IMR-90 (cell line): ENCODE results near the gene KCNK17. TPM values are rescaled to one million over a fixed set of nuclear protein-coding genes. Genes with fewer than 3 reads are reported as not detected.

Experiments
- ATAC-seq: fragments of 200-7000 bp; cut with Tn5 transposase; 2 replicates; pipeline ENCODE4 v1.9.1; 2020; ENCODE audit warnings: low read depth, mild to moderate bottlenecking, moderate library complexity
- BruUV-seq: library from RNA; stranded (reverse); fragments of 400-500 nt; replicated peaks from 2 replicates; lab custom pipeline; 2021; lab: Mats Ljungman, UMichigan
- CTCF ChIA-PET: fragments of 300-600 bp; formaldehyde crosslinking; extraction: SDS; loops from one replicate; lab custom pipeline; 2021; ENCODE audit warnings: antibody characterized with exemption; lab: Yijun Ruan, JAX
- POLR2A ChIA-PET: fragments of 300-600 bp; sonication (Branson Sonifier 250); formaldehyde crosslinking; loops from one replicate; lab custom pipeline; 2022; ENCODE audit warnings: antibody characterized with exemption; ENCODE audit not compliant: unreplicated experiment; lab: Charles Lee
- DNase-seq: peaks from one replicate; pipeline ENCODE4 v3.0.0; 2013
- H2AFZ ChIP-seq: replicated peaks from 2 replicates; pipeline ENCODE3; 2013; ENCODE audit warnings: low read length, mild to moderate bottlenecking; ENCODE audit not compliant: poor library complexity
- H2AK5ac ChIP-seq: 2 replicates; pipeline ENCODE4 v1.6.1; 2013; ENCODE audit warnings: low read depth, low read length, inconsistent platforms
- H2AK9ac ChIP-seq: replicated peaks from 2 replicates; pipeline ENCODE3; 2013; ENCODE audit warnings: mild to moderate bottlenecking, low read depth, low read length, moderate library complexity; ENCODE audit not compliant: poor library complexity
- H2BK120ac ChIP-seq: 2 replicates; pipeline ENCODE4 v1.6.1; 2013; ENCODE audit warnings: low read depth, low read length, inconsistent platforms
- H2BK15ac ChIP-seq: 3 replicates; pipeline ENCODE4 v1.6.1; 2013; ENCODE audit warnings: low read depth, low read length, inconsistent platforms
- H2BK20ac ChIP-seq: 2 replicates; pipeline ENCODE4 v1.6.1; 2013; ENCODE audit warnings: low read depth, mild to moderate bottlenecking, inconsistent platforms, low read length, moderate library complexity
- H2BK5ac ChIP-seq: 2 replicates; pipeline ENCODE4 v1.6.1; 2013; ENCODE audit warnings: mild to moderate bottlenecking, low read depth, low read length, inconsistent platforms; ENCODE audit not compliant: poor library complexity, severe bottlenecking
- H3K14ac ChIP-seq: replicated peaks from 2 replicates; pipeline ENCODE4 v1.6.1; 2013; ENCODE audit warnings: low read depth, low read length, inconsistent platforms
- H3K18ac ChIP-seq: 2 replicates; pipeline ENCODE4 v1.6.1; 2013; ENCODE audit warnings: low read depth, low read length, control low read depth
- H3K23ac ChIP-seq: 2 replicates; pipeline ENCODE4 v1.6.1; 2013; ENCODE audit warnings: low read depth, low read length, inconsistent platforms
- H3K27ac ChIP-seq: 2 replicates; pipeline ENCODE4 v1.5.1; 2013; ENCODE audit warnings: mild to moderate bottlenecking, control low read depth, low read length; ENCODE audit not compliant: insufficient read depth
- H3K27me3 ChIP-seq: 2 replicates; pipeline ENCODE4 v1.6.1; 2013; ENCODE audit warnings: low read length; ENCODE audit not compliant: control insufficient read depth, insufficient read depth
- H3K36me3 ChIP-seq: 2 replicates; pipeline ENCODE4 v1.6.1; 2013; ENCODE audit warnings: low read length, mixed read lengths; ENCODE audit not compliant: control insufficient read depth, insufficient read depth
- H3K4ac ChIP-seq: 2 replicates; pipeline ENCODE4 v1.6.1; 2013; ENCODE audit warnings: low read depth, low read length, inconsistent platforms
- H3K4me1 ChIP-seq: 2 replicates; pipeline ENCODE4 v1.6.1; 2013; ENCODE audit warnings: low read length, mixed read lengths; ENCODE audit not compliant: control insufficient read depth, insufficient read depth
- H3K4me2 ChIP-seq: 2 replicates; pipeline ENCODE4 v1.6.1; 2013; ENCODE audit warnings: low read depth, mild to moderate bottlenecking, control low read depth, low read length, moderate library complexity
- H3K4me3 ChIP-seq: 2 replicates; pipeline ENCODE4 v1.5.1; 2013; ENCODE audit warnings: low read depth, mild to moderate bottlenecking, control low read depth, low read length, moderate library complexity; ENCODE audit not compliant: insufficient read depth
- H3K56ac ChIP-seq: 2 replicates; pipeline ENCODE4 v1.6.1; 2013; ENCODE audit warnings: low read length, inconsistent platforms; ENCODE audit not compliant: insufficient read depth; ENCODE audit errors: extremely low read depth
- H3K79me1 ChIP-seq, 2 experiments: 2 replicates each; pipeline ENCODE4 v1.6.1; 2013; ENCODE audit warnings: low read length in 2 of 2, inconsistent platforms in 1 of 2, low read depth in 1 of 2
- H3K9ac ChIP-seq: 2 replicates; pipeline ENCODE4 v1.6.1; 2013; ENCODE audit warnings: low read depth, low read length, control low read depth
- H3K9me1 ChIP-seq: 2 replicates; pipeline ENCODE4 v1.6.1; 2013; ENCODE audit warnings: low read length, inconsistent platforms; ENCODE audit not compliant: insufficient read depth
- H3K9me3 ChIP-seq: 2 replicates; pipeline ENCODE4 v1.6.1; 2013; ENCODE audit warnings: low read length; ENCODE audit not compliant: control insufficient read depth, insufficient read depth
- H4K20me1 ChIP-seq: 2 replicates; pipeline ENCODE4 v1.6.1; 2013; ENCODE audit warnings: low read length, inconsistent platforms; ENCODE audit not compliant: insufficient read depth
- H4K5ac ChIP-seq: 2 replicates; pipeline ENCODE4 v1.6.1; 2013; ENCODE audit warnings: mild to moderate bottlenecking, low read depth, low read length, control low read depth
- H4K8ac ChIP-seq, 2 experiments: 2 replicates each; pipeline ENCODE4 v1.6.1; 2013; ENCODE audit warnings: low read depth in 2 of 2, low read length in 2 of 2, control low read depth in 1 of 2, inconsistent platforms in 1 of 2
- H4K91ac ChIP-seq: 2 replicates; pipeline ENCODE4 v1.6.1; 2013; ENCODE audit warnings: low read depth, low read length, inconsistent platforms; ENCODE audit not compliant: insufficient read depth
- BHLHE40 ChIP-seq: fragments of 150-350 bp; IDR thresholded peaks from 2 replicates; pipeline ENCODE4 v1.6.1; 2016; ENCODE audit warnings: mild to moderate bottlenecking, low read depth, low read length
- CEBPB ChIP-seq: IDR thresholded peaks from 2 replicates; pipeline ENCODE4 v1.6.1; 2012; ENCODE audit warnings: low read depth, low read length, improper control_type of control experiment
- CHD1 ChIP-seq: IDR thresholded peaks from 2 replicates; pipeline ENCODE4 v1.6.1; 2012; ENCODE audit warnings: low read depth, low read length, improper control_type of control experiment
- FOS ChIP-seq: fragments of 150-350 bp; IDR thresholded peaks from 2 replicates; pipeline ENCODE4 v1.6.1; 2016; ENCODE audit warnings: low read depth, low read length
- MAFK ChIP-seq: IDR thresholded peaks from 2 replicates; pipeline ENCODE4 v1.6.1; 2012; ENCODE audit warnings: low read depth, low read length, improper control_type of control experiment
- MAZ ChIP-seq: IDR thresholded peaks from 2 replicates; pipeline ENCODE4 v1.6.1; 2012; ENCODE audit warnings: low read depth, mild to moderate bottlenecking, low read length, improper control_type of control experiment, moderate library complexity, borderline replicate concordance
- MXI1 ChIP-seq: IDR thresholded peaks from 2 replicates; pipeline ENCODE4 v1.6.1; 2012; ENCODE audit warnings: low read depth, mild to moderate bottlenecking, low read length, moderate library complexity, borderline replicate concordance
- NFE2L2 ChIP-seq: fragments of 150-350 bp; IDR thresholded peaks from 2 replicates; pipeline ENCODE4 v1.6.1; 2016; ENCODE audit warnings: low read depth, mild to moderate bottlenecking, low read length
- POLR2A ChIP-seq: IDR thresholded peaks from 2 replicates; pipeline ENCODE4 v1.6.1; 2012; ENCODE audit warnings: mild to moderate bottlenecking, low read depth, low read length
- RAD21 ChIP-seq: IDR thresholded peaks from 2 replicates; pipeline ENCODE4 v1.6.1; 2012; ENCODE audit warnings: low read length, improper control_type of control experiment
- RCOR1 ChIP-seq: IDR thresholded peaks from 2 replicates; pipeline ENCODE4 v1.6.1; 2012; ENCODE audit warnings: mild to moderate bottlenecking, low read length, improper control_type of control experiment; ENCODE audit not compliant: insufficient replicate concordance
- RFX5 ChIP-seq: IDR thresholded peaks from 2 replicates; pipeline ENCODE4 v1.8.0; 2012; ENCODE audit warnings: low read depth, mild to moderate bottlenecking, low read length, moderate library complexity
- SMC3 ChIP-seq: fragments of 150-350 bp; IDR thresholded peaks from 2 replicates; pipeline ENCODE4 v1.6.1; 2016; ENCODE audit warnings: low read depth, mild to moderate bottlenecking, antibody characterized with exemption, low read length, moderate library complexity
- WGBS, 2 experiments: methylation state at CpG; one replicate each; pipeline versions ENCODE4 v1.1.5 to v1.1.7; 2013; ENCODE audit warnings: missing lambda C conversion rate in 2 of 2; ENCODE audit not compliant: insufficient read length in 1 of 2; ENCODE audit errors: extremely low coverage in 2 of 2; 5-methylcytosine and 5-hydroxymethylcytosine counted together
- dilution Hi-C: fragments of 300-500 bp; cut with HindIII; formaldehyde crosslinking; loops from one replicate; pipeline ENCODE4 v1.14.3; 2018; ENCODE audit warnings: low sequenced_read_pairs; ENCODE audit not compliant: unreplicated experiment
- in situ Hi-C: fragments of 300-500 bp; cut with MboI; formaldehyde crosslinking; loops from 3 replicates; pipeline ENCODE4 v1.14.3; 2019; ENCODE audit warnings: low sequenced_read_pairs, inconsistent platforms, mixed read lengths
- intact Hi-C: fragments of 100-400 bp; cut with micrococcal nuclease; formaldehyde crosslinking; loops from 2 replicates; pipeline ENCODE4 v1.10.0; 2022
- polyA plus RNA-seq, 3 experiments: library from polyadenylated mRNA; depleted of rRNA; stranded (reverse); fragments of >200 nt; gene quantifications; 2 replicates each; pipeline ENCODE4 v1.2.3, GENCODE V29; 2012; ENCODE audit warnings: low replicate concordance in 1 of 3
- total RNA-seq: library from RNA; depleted of rRNA; stranded (reverse); fragments of >200 nt; gene quantifications from 2 replicates; pipeline ENCODE4 v1.2.3, GENCODE V29; 2012
- TF ChIP-seq, protein P1 (sequence below): fragments of 150-350 bp; IDR thresholded peaks from 2 replicates; pipeline ENCODE4 v1.6.1; 2016; ENCODE audit warnings: low read depth, mild to moderate bottlenecking, low read length, moderate library complexity, borderline replicate concordance
- TF ChIP-seq, protein P2 (sequence below): conservative IDR thresholded peaks from 2 replicates; pipeline ENCODE4 v1.5.1; 2012; ENCODE audit warnings: mild to moderate bottlenecking, low read depth, low read length, improper control_type of control experiment
- TF ChIP-seq, protein P3 (sequence below): fragments of 150-350 bp; IDR thresholded peaks from 2 replicates; pipeline ENCODE4 v1.6.1; 2017; ENCODE audit warnings: mild to moderate bottlenecking, antibody characterized with exemption, low read length, low read depth

The KCNK17 gene
- total and polyA plus RNA-seq, 2 of the 4 experiments (the other 2 are of a cell fraction) = not detected

DNA sequence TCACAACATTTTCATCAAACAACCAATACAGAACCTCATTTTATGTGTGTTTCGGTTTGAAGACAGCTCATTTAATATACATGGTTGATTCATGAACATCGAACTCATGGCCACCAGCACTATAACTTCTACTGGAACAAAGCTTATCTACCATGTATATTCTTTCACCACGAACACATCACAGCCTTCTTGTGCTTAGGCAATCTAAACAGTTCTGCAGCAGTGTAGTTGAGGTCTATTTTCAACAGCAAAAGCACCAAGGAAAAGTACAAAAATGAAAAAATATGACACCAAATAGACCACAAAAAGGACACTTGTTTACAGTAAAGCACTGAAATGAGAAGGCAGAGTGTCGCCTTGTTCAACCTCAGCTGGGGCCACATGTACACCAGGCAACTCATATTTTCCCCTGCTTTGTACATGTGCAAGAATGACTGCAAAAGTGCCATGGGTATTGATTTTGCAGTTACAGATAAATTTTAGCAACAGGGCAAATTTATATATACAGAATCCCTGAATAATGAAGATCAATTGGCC lies 59.2 kb downstream of the KCNK17 start:
- no peak for TF ChIP-seq MAZ
- TF ChIP-seq POLR2A = no peak
- TF ChIP-seq NFE2L2 = no peak
- TF ChIP-seq RAD21 = no peak
- no peak for TF ChIP-seq SMC3
- TF ChIP-seq, protein P1, sequence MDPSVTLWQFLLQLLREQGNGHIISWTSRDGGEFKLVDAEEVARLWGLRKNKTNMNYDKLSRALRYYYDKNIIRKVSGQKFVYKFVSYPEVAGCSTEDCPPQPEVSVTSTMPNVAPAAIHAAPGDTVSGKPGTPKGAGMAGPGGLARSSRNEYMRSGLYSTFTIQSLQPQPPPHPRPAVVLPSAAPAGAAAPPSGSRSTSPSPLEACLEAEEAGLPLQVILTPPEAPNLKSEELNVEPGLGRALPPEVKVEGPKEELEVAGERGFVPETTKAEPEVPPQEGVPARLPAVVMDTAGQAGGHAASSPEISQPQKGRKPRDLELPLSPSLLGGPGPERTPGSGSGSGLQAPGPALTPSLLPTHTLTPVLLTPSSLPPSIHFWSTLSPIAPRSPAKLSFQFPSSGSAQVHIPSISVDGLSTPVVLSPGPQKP = no peak
- TF ChIP-seq, protein P2, sequence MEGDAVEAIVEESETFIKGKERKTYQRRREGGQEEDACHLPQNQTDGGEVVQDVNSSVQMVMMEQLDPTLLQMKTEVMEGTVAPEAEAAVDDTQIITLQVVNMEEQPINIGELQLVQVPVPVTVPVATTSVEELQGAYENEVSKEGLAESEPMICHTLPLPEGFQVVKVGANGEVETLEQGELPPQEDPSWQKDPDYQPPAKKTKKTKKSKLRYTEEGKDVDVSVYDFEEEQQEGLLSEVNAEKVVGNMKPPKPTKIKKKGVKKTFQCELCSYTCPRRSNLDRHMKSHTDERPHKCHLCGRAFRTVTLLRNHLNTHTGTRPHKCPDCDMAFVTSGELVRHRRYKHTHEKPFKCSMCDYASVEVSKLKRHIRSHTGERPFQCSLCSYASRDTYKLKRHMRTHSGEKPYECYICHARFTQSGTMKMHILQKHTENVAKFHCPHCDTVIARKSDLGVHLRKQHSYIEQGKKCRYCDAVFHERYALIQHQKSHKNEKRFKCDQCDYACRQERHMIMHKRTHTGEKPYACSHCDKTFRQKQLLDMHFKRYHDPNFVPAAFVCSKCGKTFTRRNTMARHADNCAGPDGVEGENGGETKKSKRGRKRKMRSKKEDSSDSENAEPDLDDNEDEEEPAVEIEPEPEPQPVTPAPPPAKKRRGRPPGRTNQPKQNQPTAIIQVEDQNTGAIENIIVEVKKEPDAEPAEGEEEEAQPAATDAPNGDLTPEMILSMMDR = no peak
- TF ChIP-seq, protein P3, sequence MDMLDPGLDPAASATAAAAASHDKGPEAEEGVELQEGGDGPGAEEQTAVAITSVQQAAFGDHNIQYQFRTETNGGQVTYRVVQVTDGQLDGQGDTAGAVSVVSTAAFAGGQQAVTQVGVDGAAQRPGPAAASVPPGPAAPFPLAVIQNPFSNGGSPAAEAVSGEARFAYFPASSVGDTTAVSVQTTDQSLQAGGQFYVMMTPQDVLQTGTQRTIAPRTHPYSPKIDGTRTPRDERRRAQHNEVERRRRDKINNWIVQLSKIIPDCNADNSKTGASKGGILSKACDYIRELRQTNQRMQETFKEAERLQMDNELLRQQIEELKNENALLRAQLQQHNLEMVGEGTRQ = no peak
- no peak for TF ChIP-seq BHLHE40
- no peak for TF ChIP-seq RFX5
- TF ChIP-seq CHD1 = no peak
- no peak for TF ChIP-seq FOS
- TF ChIP-seq MAFK = no peak
- no peak for TF ChIP-seq CEBPB
- TF ChIP-seq MXI1 = no peak
- no peak for TF ChIP-seq RCOR1
- Histone ChIP-seq H3K36me3 (no peaks in the 10 kb centered on the region), H2BK120ac (no peak overlapping the region), H3K23ac (no peak overlapping the region), H3K4me3 (no peak overlapping the region), H3K79me1 (no peaks in the 10 kb centered on the region), H2BK5ac (no peak overlapping the region), H3K4me2 (no peak overlapping the region), H2AFZ (no peak overlapping the region), H2BK20ac (no peak overlapping the region), H4K91ac (no peak overlapping the region), H3K9me1 (no peaks in the 10 kb centered on the region), H4K20me1 (no peaks in the 10 kb centered on the region), H2AK9ac (no peak overlapping the region), H3K27me3 (no peaks in the 10 kb centered on the region), H2AK5ac (no peak overlapping the region), H3K9me3 (no peaks in the 10 kb centered on the region), H3K4me1 (no peaks in the 10 kb centered on the region), H4K5ac (no peak overlapping the region), H3K18ac (no peak overlapping the region), H3K9ac (no peak overlapping the region), H3K14ac (no peak overlapping the region), H3K56ac (no peak overlapping the region), H2BK15ac (no peak overlapping the region), H3K27ac (no peak overlapping the region), H4K8ac (no peak overlapping the region), H3K4ac (no peak overlapping the region)
- CTCF ChIA-PET = no interaction called here
- DNase-seq (no peak), ATAC-seq (no peak)
- in situ Hi-C loops = no loop called here
- dilution Hi-C loops = no loop called here
- POLR2A ChIA-PET = no interaction called here
- intact Hi-C loops = no loop called here
- WGBS, 2 experiments = no CpG with 5 or more reads among the region's 4 CpGs
- no TSS peak for BruUV-seq
